Measurements from ENCODE around the gene RNF223. TPM values are rescaled to one million over a fixed set of nuclear protein-coding genes. Genes with fewer than 3 reads are reported as not detected.

Gene RNF223
- total and polyA plus RNA-seq, 2 of the 8 experiments (the other 6 are each of a cell fraction or from before 2014, with no cell fraction given): not detected

DNA sequence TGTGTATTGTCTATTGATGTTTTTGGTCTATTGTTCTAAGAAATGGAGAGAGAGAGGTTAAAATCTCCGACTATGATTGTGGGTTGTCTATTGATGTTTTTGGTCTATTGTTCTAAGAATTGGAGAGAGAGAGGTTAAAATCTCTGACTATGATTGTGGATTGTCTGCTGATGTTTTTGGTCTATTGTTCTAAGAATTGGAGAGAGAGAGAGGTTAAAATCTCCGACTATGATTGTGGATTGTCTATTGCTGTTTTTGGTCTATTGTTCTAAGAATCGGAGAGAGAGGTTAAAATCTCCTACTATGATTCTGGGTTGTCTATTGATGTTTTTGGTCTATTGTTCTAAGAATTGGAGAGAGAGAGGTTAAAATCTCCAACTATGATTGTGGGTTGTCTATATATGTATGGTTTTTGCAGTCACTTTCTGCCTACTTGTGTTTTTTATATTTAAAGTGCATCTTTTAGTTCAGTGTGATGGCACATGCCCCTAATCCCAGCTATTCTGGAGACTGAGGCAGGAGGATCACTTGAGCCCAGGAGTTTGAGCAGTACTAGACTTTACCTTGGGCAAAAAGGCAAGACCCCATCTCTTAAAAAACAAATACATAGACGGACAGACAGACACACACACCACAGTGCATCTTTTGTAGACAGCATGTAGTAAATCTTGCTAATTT is 25.5 kb upstream of the RNF223 start:
- Histone ChIP-seq H3K79me1 (ENCODE audit: low read depth, low read length) (no peaks in the 10 kb centered on the region; the same call in 1 of the 2 replicates), H3K14ac (ENCODE audit: insufficient read length) (no peak overlapping the region), H2BK5ac (ENCODE audit: low read depth, low read length) (no peak overlapping the region), H3K23me2 (ENCODE audit: low read depth, low read length) (no peaks in the 10 kb centered on the region), H2BK12ac (ENCODE audit: low read depth, low read length) (no peak overlapping the region), H3K56ac (replicated peaks; ENCODE audit: insufficient read length, low read depth, low read length) (no peak overlapping the region), H4K8ac (ENCODE audit: extremely low read depth, insufficient read depth, low read length) (no peak overlapping the region), H3K4me1 (replicated peaks in 1 of 4; ENCODE audit: control insufficient read depth in 3 of 4, insufficient read depth in 4 of 4, low read length in 3 of 4) (no peaks in the 10 kb centered on the region), H3K27ac (ENCODE audit: low read depth, low read length) (no peak overlapping the region), H2BK120ac (replicated peaks; ENCODE audit: low read depth, low read length) (no peak overlapping the region), H4K5ac (ENCODE audit: insufficient read length, low read depth, low read length) (no peak overlapping the region), H3K4me2 (ENCODE audit: insufficient read depth in 1 of 2, low read depth in 2 of 2, low read length in 2 of 2) (no peak overlapping the region), H2AFZ (ENCODE audit: low read length) (no peak overlapping the region), H3K23ac (ENCODE audit: insufficient read length) (no peak overlapping the region), H2BK15ac (ENCODE audit: low read length) (no peak overlapping the region), H3K4ac (replicated peaks; ENCODE audit: insufficient read length, low read depth, low read length) (no peak overlapping the region), H3K9me3 (ENCODE audit: insufficient read depth in 2 of 2, low read depth in 1 of 2, low read length in 1 of 2) (peaks cover 7 to 19% of the 10 kb centered on the region in 2 experiments), H4K20me1 (replicated peaks in 1 of 2; ENCODE audit: control insufficient read depth in 1 of 2, insufficient read depth in 2 of 2, low read length in 2 of 2) (no peaks in the 10 kb centered on the region), H3K79me2 (ENCODE audit: control insufficient read depth in 1 of 2, insufficient read depth in 2 of 2, low read length in 2 of 2) (no peaks in the 10 kb centered on the region), H3K9ac (replicated peaks in 1 of 4; ENCODE audit: extremely low read depth in 1 of 4, low read depth in 3 of 4, low read length in 3 of 4) (no peak overlapping the region), H3K27me3 (replicated peaks in 1 of 4; ENCODE audit: control insufficient read depth in 3 of 4, extremely low read depth in 1 of 4, insufficient read depth in 3 of 4, low read length in 3 of 4) (no peaks in the 10 kb centered on the region), H3K36me3 (ENCODE audit: control insufficient read depth in 2 of 4, insufficient read depth in 4 of 4, low read length in 3 of 4) (no peaks in the 10 kb centered on the region), H3K4me3 (ENCODE audit: extremely low read depth in 1 of 4, insufficient read depth in 2 of 4, low read depth in 3 of 4, low read length in 4 of 4) (no peak overlapping the region), H2AK5ac (ENCODE audit: low read depth, low read length) (no peak overlapping the region), H3K18ac (ENCODE audit: extremely low read depth, low read length) (no peak overlapping the region), H4K91ac (replicated peaks; ENCODE audit: insufficient read length, low read length) (no peak overlapping the region), H2BK20ac (ENCODE audit: low read length) (no peak overlapping the region)
- CTCF ChIA-PET (ENCODE audit: partially characterized antibody): no interaction called here
- TF ChIP-seq SP2 (IDR thresholded peaks at IDR 0.05; ENCODE audit: low read length) (no peak), TAF7 (optimal IDR thresholded peaks at IDR 0.05; ENCODE audit: borderline replicate concordance, low read depth, low read length) (no peak), CHD1 (IDR thresholded peaks at IDR 0.05; ENCODE audit: low read depth, low read length) (no peak), NRF1 (IDR thresholded peaks at IDR 0.05; ENCODE audit: low read depth, low read length) (no peak), RBBP5 (IDR thresholded peaks at IDR 0.05; ENCODE audit: borderline replicate concordance, low read depth, low read length) (no peak), MAFK (IDR thresholded peaks at IDR 0.05; ENCODE audit: low read depth, low read length) (no peak), CBX8 (IDR thresholded peaks at IDR 0.05; ENCODE audit: borderline replicate concordance, low read depth, low read length) (no peak), GTF2F1 (IDR thresholded peaks at IDR 0.05; ENCODE audit: borderline replicate concordance, low read depth, low read length) (no peak), KDM1A (IDR thresholded peaks at IDR 0.05; ENCODE audit: borderline replicate concordance, low read length) (no peak), SP1 (IDR thresholded peaks at IDR 0.05; ENCODE audit: low read depth, low read length) (no peak)
- TF ChIP-seq, protein P1, sequence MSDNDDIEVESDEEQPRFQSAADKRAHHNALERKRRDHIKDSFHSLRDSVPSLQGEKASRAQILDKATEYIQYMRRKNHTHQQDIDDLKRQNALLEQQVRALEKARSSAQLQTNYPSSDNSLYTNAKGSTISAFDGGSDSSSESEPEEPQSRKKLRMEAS (IDR thresholded peaks at IDR 0.05): no peak
- WGBS, 2 experiments (ENCODE audit: extremely low coverage in 1 of 2, insufficient coverage in 1 of 2, insufficient read length in 1 of 2, insufficient replicate concordance in 2 of 2, low coverage in 1 of 2, low lambda C conversion rate in 2 of 2, missing lambda C conversion rate in 1 of 2): 89% methylated on average over 4 of the region's 4 CpGs; no CpG with 5 or more reads in 1 of the 2 experiments
- POLR2A ChIA-PET (ENCODE audit: partially characterized antibody): no interaction called here
- DNase-seq (ENCODE audit: low read depth in 1 of 2, low spot score in 2 of 2) (no peak), FAIRE-seq (no peak)

Measured in H1 (cell line).